ENCODE measurements around the gene C10orf90.

The C10orf90 gene

DNA sequence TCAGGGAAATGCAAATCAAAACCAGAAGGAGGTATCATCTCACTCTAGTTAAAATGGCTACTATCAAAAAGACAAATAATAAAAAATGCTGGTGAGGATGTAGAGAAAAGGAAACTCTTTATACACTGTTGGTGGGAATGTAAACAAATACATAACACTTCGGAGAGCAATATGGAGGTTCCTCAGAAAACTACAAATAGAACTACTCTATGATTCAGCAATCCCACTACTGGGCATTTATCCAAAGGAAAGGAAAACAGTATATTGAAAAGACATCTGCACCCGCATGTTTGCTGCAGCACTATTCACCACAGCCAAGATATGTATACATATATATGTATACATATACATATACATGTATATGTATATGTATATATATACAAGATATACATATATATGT, 94.2 kb downstream of the C10orf90 start:
- Histone ChIP-seq H3K9me3 (ENCODE audit: low read length) (no peaks in the 10 kb centered on the region), H4K20me1 (ENCODE audit: insufficient read depth, low read length) (no peaks in the 10 kb centered on the region), H3K4me3 (ENCODE audit: low read depth, low read length, poor library complexity, severe bottlenecking) (no peak overlapping the region), H2AFZ (ENCODE audit: low read length) (no peak overlapping the region), H3K9ac (ENCODE audit: low read length) (no peak overlapping the region), H3K4me1 (ENCODE audit: insufficient read depth, low read length, severe bottlenecking) (no peaks in the 10 kb centered on the region), H3K36me3 (ENCODE audit: insufficient read depth, low read length) (no peaks in the 10 kb centered on the region), H3F3A (ENCODE audit: insufficient read depth, low read length) (no peaks in the 10 kb centered on the region), H3K27me3 (ENCODE audit: insufficient read depth, low read length) (no peaks in the 10 kb centered on the region), H3K79me2 (ENCODE audit: insufficient read depth, low read length) (no peaks in the 10 kb centered on the region), H3K9me2 (ENCODE audit: low read depth, low read length) (no peaks in the 10 kb centered on the region), H3K27ac (ENCODE audit: low read depth, low read length, poor library complexity, severe bottlenecking) (no peak overlapping the region), H3K4me2 (ENCODE audit: low read length) (no peak overlapping the region)
- no peak for TF ChIP-seq EZH2 (IDR thresholded peaks at IDR 0.05; ENCODE audit: borderline replicate concordance, low read length)
- TF ChIP-seq, protein P1, sequence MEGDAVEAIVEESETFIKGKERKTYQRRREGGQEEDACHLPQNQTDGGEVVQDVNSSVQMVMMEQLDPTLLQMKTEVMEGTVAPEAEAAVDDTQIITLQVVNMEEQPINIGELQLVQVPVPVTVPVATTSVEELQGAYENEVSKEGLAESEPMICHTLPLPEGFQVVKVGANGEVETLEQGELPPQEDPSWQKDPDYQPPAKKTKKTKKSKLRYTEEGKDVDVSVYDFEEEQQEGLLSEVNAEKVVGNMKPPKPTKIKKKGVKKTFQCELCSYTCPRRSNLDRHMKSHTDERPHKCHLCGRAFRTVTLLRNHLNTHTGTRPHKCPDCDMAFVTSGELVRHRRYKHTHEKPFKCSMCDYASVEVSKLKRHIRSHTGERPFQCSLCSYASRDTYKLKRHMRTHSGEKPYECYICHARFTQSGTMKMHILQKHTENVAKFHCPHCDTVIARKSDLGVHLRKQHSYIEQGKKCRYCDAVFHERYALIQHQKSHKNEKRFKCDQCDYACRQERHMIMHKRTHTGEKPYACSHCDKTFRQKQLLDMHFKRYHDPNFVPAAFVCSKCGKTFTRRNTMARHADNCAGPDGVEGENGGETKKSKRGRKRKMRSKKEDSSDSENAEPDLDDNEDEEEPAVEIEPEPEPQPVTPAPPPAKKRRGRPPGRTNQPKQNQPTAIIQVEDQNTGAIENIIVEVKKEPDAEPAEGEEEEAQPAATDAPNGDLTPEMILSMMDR (IDR thresholded peaks at IDR 0.05; ENCODE audit: low read length) = no peak

DNA sequence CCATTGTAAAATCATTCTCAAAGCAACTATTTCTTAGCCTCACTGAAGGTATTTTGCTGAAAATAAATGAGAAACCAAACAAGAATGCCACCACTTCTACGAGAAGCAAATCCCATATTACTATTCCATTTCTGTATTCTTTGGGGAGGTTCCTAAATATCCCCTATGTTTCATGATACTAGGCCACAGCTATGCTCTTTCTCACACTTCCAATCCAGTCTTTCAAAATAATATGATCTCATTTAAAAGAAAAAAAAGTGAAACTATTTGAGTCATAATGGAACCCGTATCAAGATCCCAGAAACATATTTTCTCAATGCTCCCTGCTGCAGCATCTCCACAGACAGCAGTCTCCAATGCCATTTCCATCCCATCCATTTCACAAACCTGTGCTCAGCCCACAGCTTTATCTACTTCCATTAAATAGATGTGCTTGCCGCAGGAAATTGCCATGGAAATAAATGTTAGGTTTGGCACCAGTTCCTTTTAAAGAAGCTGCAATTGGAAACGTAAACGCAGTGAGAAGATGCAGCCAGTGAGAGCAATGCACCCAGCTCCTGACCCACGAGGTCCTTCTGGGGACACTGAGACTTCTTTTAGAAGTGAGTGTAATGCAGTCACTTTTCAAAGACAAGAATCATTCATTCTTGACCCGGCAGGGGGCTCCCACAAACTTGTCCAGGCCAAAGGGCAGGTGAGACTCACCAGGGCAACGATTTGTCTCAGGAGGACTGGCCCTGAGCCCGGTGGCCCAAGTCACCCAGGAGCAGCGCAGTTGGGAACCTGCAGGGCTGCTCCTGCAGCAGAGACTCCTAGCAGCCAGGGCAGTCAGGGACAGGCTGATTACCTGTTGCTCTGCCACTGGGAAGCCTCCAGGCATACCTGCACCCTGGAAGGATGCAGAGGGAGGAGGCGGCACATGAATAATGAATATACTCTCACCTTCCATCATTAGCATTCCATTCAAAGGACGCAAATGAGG, 99.6 kb downstream of the C10orf90 start:
- H3K9me3 ChIP-seq (ENCODE audit: low read length) = no peaks in the 10 kb centered on the region
- no peak overlapping the region for H3K9ac ChIP-seq (ENCODE audit: low read length)
- no peaks in the 10 kb centered on the region for H3K9me2 ChIP-seq (ENCODE audit: low read depth, low read length)
- H4K20me1 ChIP-seq (ENCODE audit: insufficient read depth, low read length) = no peaks in the 10 kb centered on the region
- no peaks in the 10 kb centered on the region for H3F3A ChIP-seq (ENCODE audit: insufficient read depth, low read length)
- no peak overlapping the region for H3K4me2 ChIP-seq (ENCODE audit: low read length)
- no peak overlapping the region for H3K4me3 ChIP-seq (ENCODE audit: low read depth, low read length, poor library complexity, severe bottlenecking)
- H3K27me3 ChIP-seq (ENCODE audit: insufficient read depth, low read length) = no peaks in the 10 kb centered on the region
- no peak overlapping the region for H3K27ac ChIP-seq (ENCODE audit: low read depth, low read length, poor library complexity, severe bottlenecking)
- no peak overlapping the region for H2AFZ ChIP-seq (ENCODE audit: low read length)
- H3K4me1 ChIP-seq (ENCODE audit: insufficient read depth, low read length, severe bottlenecking) = no peaks in the 10 kb centered on the region
- H3K36me3 ChIP-seq (ENCODE audit: insufficient read depth, low read length) = no peaks in the 10 kb centered on the region
- no peak for TF ChIP-seq EZH2 (IDR thresholded peaks at IDR 0.05; ENCODE audit: borderline replicate concordance, low read length)
- TF ChIP-seq, protein P1 (IDR thresholded peaks at IDR 0.05; ENCODE audit: low read length) = no peak; the same call in 1 of the 2 replicates
- no peaks in the 10 kb centered on the region for H3K79me2 ChIP-seq (ENCODE audit: insufficient read depth, low read length)

DNA sequence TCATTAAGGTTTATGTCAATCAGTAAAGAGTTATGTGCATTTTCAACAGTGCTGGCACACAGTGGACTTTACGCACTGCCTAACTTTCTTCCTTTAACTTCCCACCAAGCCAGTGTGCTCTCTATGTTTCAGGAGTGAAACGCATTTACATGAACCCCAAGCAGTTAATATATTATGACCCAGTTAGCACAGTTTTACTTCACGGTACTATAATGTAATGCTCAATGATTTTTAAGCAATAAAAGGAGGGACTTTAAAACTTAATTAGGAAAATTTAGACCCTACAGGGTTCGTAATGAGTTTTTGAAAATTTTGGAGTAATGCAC, 100.3 kb downstream of the C10orf90 start:
- no peaks in the 10 kb centered on the region for H4K20me1 ChIP-seq (ENCODE audit: insufficient read depth, low read length)
- no peak overlapping the region for H3K27ac ChIP-seq (ENCODE audit: low read depth, low read length, poor library complexity, severe bottlenecking)
- H3K36me3 ChIP-seq (ENCODE audit: insufficient read depth, low read length) = no peaks in the 10 kb centered on the region
- H2AFZ ChIP-seq (ENCODE audit: low read length) = no peak overlapping the region
- H3K4me2 ChIP-seq (ENCODE audit: low read length) = no peak overlapping the region
- no peaks in the 10 kb centered on the region for H3K27me3 ChIP-seq (ENCODE audit: insufficient read depth, low read length)
- no peak overlapping the region for H3K4me3 ChIP-seq (ENCODE audit: low read depth, low read length, poor library complexity, severe bottlenecking)
- no peaks in the 10 kb centered on the region for H3F3A ChIP-seq (ENCODE audit: insufficient read depth, low read length)
- no peak for TF ChIP-seq EZH2 (IDR thresholded peaks at IDR 0.05; ENCODE audit: borderline replicate concordance, low read length)
- TF ChIP-seq, protein P1 (IDR thresholded peaks at IDR 0.05; ENCODE audit: low read length) = no peak
- H3K9me2 ChIP-seq (ENCODE audit: low read depth, low read length) = no peaks in the 10 kb centered on the region
- no peaks in the 10 kb centered on the region for H3K79me2 ChIP-seq (ENCODE audit: insufficient read depth, low read length)
- H3K9me3 ChIP-seq (ENCODE audit: low read length) = no peaks in the 10 kb centered on the region
- H3K4me1 ChIP-seq (ENCODE audit: insufficient read depth, low read length, severe bottlenecking) = no peaks in the 10 kb centered on the region
- no peak overlapping the region for H3K9ac ChIP-seq (ENCODE audit: low read length)
